ENCODE data around the gene IL2RA. TPM values are rescaled to one million over a fixed set of nuclear protein-coding genes. Genes with fewer than 3 reads are reported as not detected.

IL2RA gene
- total RNA-seq, 2 experiments from 2014 or later: 437 to 446 TPM

- Mint-ChIP-seq H3K27me3 (peaks cover 5% of the 10 kb centered on the region), H3K27ac (no peak overlapping the region), H3K4me1 (peaks cover 7% of the 10 kb centered on the region), H3K9me3 (no peaks in the 10 kb centered on the region), H3K36me3 (ENCODE audit: low read depth) (no peaks in the 10 kb centered on the region), H3K4me3 (no peak overlapping the region)
- DNase-seq: no peak
- CTCF ChIA-PET: no interaction called here
- POLR2A ChIA-PET: no interaction called here
Observed at GRCh38 chr10:5981529-5981928, 80.6 kb downstream of the IL2RA start.

DNA sequence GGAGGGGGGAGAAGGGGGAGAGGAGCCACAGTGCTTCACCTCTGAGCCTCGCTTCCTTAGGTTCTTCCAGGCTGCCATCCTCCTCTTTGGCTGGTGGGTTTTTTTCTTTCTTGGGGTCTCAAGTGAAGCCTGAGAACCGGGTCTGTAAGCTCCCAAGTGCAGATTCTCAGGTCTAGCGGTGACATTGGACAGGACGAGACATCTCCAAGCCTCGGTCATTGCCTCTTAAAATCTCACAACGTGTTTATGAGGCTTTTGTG is 84.0 kb downstream of the IL2RA start:
- Mint-ChIP-seq H3K27ac (peak overlapping the region; percentile 92), H3K27me3 (no peaks in the 10 kb centered on the region), H3K36me3 (ENCODE audit: low read depth) (peaks cover 7% of the 10 kb centered on the region), H3K4me1 (peaks cover 26% of the 10 kb centered on the region), H3K4me3 (peak overlapping the region; percentile 91), H3K9me3 (no peaks in the 10 kb centered on the region)
- CTCF ChIA-PET: interaction anchor here (0.7 to 3.4 kb wide), 7 partner anchors 10 to 191 kb away, joined by 3 to 15 read pairs (median 4); no protein-coding TSS in a partner anchor
- DNase-seq: no peak
- POLR2A ChIA-PET: interaction anchor here (0.8 to 4.0 kb wide), 7 partner anchors 11 to 168 kb away, joined by 3 to 31 read pairs (median 6); partner anchors contain the start of genes ANKRD16, FBH1 and GDI2

DNA sequence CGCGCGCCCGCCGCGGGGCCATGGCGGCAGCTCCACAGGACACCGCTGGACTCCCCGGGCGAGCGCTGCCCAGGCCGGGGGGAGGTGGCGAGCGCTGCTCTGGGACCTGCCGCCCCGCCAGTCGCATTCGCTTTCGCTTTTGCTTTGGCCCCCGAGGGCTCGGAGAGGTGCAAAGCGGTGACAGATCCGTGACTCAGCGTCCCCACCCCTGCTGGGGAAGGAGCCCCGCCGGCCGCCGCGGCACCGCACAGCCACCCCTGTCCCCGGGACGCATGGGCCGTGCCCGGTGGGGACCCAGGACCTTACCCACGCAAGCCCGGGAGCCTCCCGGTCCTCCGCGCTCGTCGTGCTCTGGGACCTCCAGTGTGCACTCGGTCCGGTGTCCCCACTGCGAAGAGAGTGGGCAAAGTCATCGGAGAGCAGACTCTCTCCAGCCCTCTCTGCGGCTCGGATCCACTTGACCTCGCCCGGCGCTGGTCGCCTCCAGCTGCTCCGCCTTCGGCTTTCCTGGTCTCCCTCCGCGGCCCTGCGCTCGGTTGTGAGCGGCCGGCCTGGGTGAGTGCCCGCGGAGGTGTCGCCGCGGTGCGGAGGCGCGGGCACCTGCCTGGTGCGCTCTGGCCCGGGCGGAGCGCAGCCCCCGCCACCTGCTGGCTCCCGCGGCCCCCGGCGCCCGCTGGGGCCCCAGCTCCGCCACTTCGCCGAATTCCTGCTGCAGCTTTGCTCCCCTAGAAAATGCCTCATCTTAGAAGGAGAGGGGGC is 84.5 kb downstream of the IL2RA start, which contains the start of gene IL15RA:
TSS of gene IL15RA (minus strand) at position 73 of the 759 bp plus-strand sequence. CDS start at position 22, 51 bp downstream.
- POLR2A ChIA-PET: interaction anchor here (0.7 to 4.0 kb wide), 23 partner anchors 11 to 1940 kb away, joined by 3 to 31 read pairs (median 4); partner anchors contain the start of genes ANKRD16, FBH1, GDI2 and IL2RA
- CTCF ChIA-PET: interaction anchor here (0.7 to 3.4 kb wide), 8 partner anchors 10 to 191 kb away, joined by 3 to 15 read pairs (median 4); partner anchors contain the start of genes ANKRD16 and FBH1
- peak; percentile 91 for DNase-seq
- peak within 1 kb of the TSS; percentile 91 for H3K4me3 Mint-ChIP-seq
- H3K9me3 Mint-ChIP-seq: no peaks in the 10 kb centered on the region
- H3K27ac Mint-ChIP-seq: peak within 1 kb of the TSS; percentile 95
- no peaks in the 10 kb centered on the region for H3K27me3 Mint-ChIP-seq
- peaks cover 30% of the 10 kb centered on the region for H3K4me1 Mint-ChIP-seq
- H3K36me3 Mint-ChIP-seq (ENCODE audit: low read depth): peaks cover 12% of the 10 kb centered on the region

GRCh38 chr10:5976512-5977470 is 85.4 kb downstream of the IL2RA start:
- Mint-ChIP-seq H3K36me3 (ENCODE audit: low read depth) (peaks cover 14% of the 10 kb centered on the region), H3K4me1 (peaks cover 36% of the 10 kb centered on the region), H3K27me3 (no peaks in the 10 kb centered on the region), H3K9me3 (no peaks in the 10 kb centered on the region), H3K27ac (peak overlapping the region; percentile 95), H3K4me3 (peak overlapping the region; percentile 91)
- ChIA-PET CTCF (interaction anchor here (0.6 to 3.4 kb wide), 11 partner anchors 22 to 425 kb away, joined by 3 to 15 read pairs (median 5); partner anchors contain the start of genes ANKRD16 and FBH1), POLR2A (interaction anchor here (0.5 to 4.0 kb wide), 31 partner anchors 9 to 1939 kb away, joined by 3 to 31 read pairs (median 4); partner anchors contain the start of genes ANKRD16, FBH1, GDI2 and IL2RA)
- DNase-seq: peak; percentile 61

GRCh38 chr10:5975641-5976473 is 86.3 kb downstream of the IL2RA start:
- Mint-ChIP-seq H3K4me3 (peak overlapping the region; percentile 91), H3K36me3 (ENCODE audit: low read depth) (peaks cover 14% of the 10 kb centered on the region), H3K27me3 (no peaks in the 10 kb centered on the region), H3K27ac (peak overlapping the region; percentile 95), H3K4me1 (peaks cover 45% of the 10 kb centered on the region), H3K9me3 (no peaks in the 10 kb centered on the region)
- ChIA-PET CTCF (interaction anchor here (0.9 to 3.4 kb wide), 9 partner anchors 39 to 426 kb away, joined by 3 to 15 read pairs (median 5); partner anchors contain the start of genes ANKRD16 and FBH1), POLR2A (interaction anchor here (0.6 to 4.0 kb wide), 22 partner anchors 8 to 291 kb away, joined by 3 to 31 read pairs (median 4); partner anchors contain the start of genes ANKRD16, FBH1, GDI2 and IL2RA)
- peak; percentile 67 for DNase-seq

- Mint-ChIP-seq H3K27ac (no peak overlapping the region), H3K4me1 (peaks cover 59% of the 10 kb centered on the region), H3K9me3 (no peaks in the 10 kb centered on the region), H3K27me3 (no peaks in the 10 kb centered on the region), H3K36me3 (ENCODE audit: low read depth) (peaks cover 31% of the 10 kb centered on the region), H3K4me3 (no peak overlapping the region)
- ChIA-PET CTCF (no interaction called here), POLR2A (interaction anchor here (0.6 kb wide), 1 partner anchor 466 kb away, joined by 3 read pairs; no protein-coding TSS in a partner anchor)
- DNase-seq: no peak
Observed at GRCh38 chr10:5973069-5973468, 89.1 kb downstream of the IL2RA start.

- peaks cover 38% of the 10 kb centered on the region for H3K36me3 Mint-ChIP-seq (ENCODE audit: low read depth)
- no peaks in the 10 kb centered on the region for H3K27me3 Mint-ChIP-seq
- peaks cover 59% of the 10 kb centered on the region for H3K4me1 Mint-ChIP-seq
- DNase-seq: no peak
- peak overlapping the region; percentile 60 for H3K4me3 Mint-ChIP-seq
- POLR2A ChIA-PET: interaction anchor here (0.9 to 1.8 kb wide), 5 partner anchors 38 to 161 kb away, joined by 3 to 5 read pairs (median 4); partner anchors contain the start of gene GDI2
- CTCF ChIA-PET: interaction anchor here (1.5 to 2.6 kb wide), 2 partner anchors 115 to 287 kb away, joined by 3 to 12 read pairs; partner anchors contain the start of gene TASOR2
- no peaks in the 10 kb centered on the region for H3K9me3 Mint-ChIP-seq
- H3K27ac Mint-ChIP-seq: peak overlapping the region; percentile 84
Observed at GRCh38 chr10:5971886-5972285, 90.3 kb downstream of the IL2RA start.

- H3K27ac Mint-ChIP-seq: peak overlapping the region; percentile 84
- peak overlapping the region; percentile 60 for H3K4me3 Mint-ChIP-seq
- peaks cover 59% of the 10 kb centered on the region for H3K4me1 Mint-ChIP-seq
- DNase-seq: peak; percentile 62
- no peaks in the 10 kb centered on the region for H3K9me3 Mint-ChIP-seq
- ChIA-PET CTCF (interaction anchor here (1.5 to 2.6 kb wide), 2 partner anchors 116 to 287 kb away, joined by 3 to 12 read pairs; partner anchors contain the start of gene TASOR2), POLR2A (interaction anchor here (0.9 to 1.8 kb wide), 8 partner anchors 39 to 160 kb away, joined by 3 to 6 read pairs (median 4); partner anchors contain the start of genes ANKRD16, FBH1 and GDI2)
- H3K36me3 Mint-ChIP-seq (ENCODE audit: low read depth): peaks cover 38% of the 10 kb centered on the region
- no peaks in the 10 kb centered on the region for H3K27me3 Mint-ChIP-seq
Observed at GRCh38 chr10:5971315-5971832, 90.8 kb downstream of the IL2RA start.

GRCh38 chr10:5970527-5970926 is 91.6 kb downstream of the IL2RA start:
- POLR2A ChIA-PET: interaction anchor here (1.0 to 1.8 kb wide), 5 partner anchors 68 to 159 kb away, joined by 3 to 6 read pairs (median 5); partner anchors contain the start of genes ANKRD16, FBH1 and GDI2
- H3K27ac Mint-ChIP-seq: peak overlapping the region; percentile 84
- H3K27me3 Mint-ChIP-seq: no peaks in the 10 kb centered on the region
- H3K4me3 Mint-ChIP-seq: peak overlapping the region; percentile 60
- CTCF ChIA-PET: interaction anchor here (2.6 kb wide), 1 partner anchor 116 kb away, joined by 12 read pairs; no protein-coding TSS in a partner anchor
- no peak for DNase-seq
- peaks cover 53% of the 10 kb centered on the region for H3K4me1 Mint-ChIP-seq
- no peaks in the 10 kb centered on the region for H3K9me3 Mint-ChIP-seq
- H3K36me3 Mint-ChIP-seq (ENCODE audit: low read depth): peaks cover 38% of the 10 kb centered on the region

GRCh38 chr10:5970066-5970465 is 92.1 kb downstream of the IL2RA start:
- Mint-ChIP-seq H3K27ac (peak overlapping the region; percentile 37), H3K4me1 (peaks cover 49% of the 10 kb centered on the region)

More at GRCh38 chr10:5970066-5970465, 92.1 kb downstream of the IL2RA start:
- Mint-ChIP-seq H3K36me3 (ENCODE audit: low read depth) (peaks cover 39% of the 10 kb centered on the region), H3K27me3 (no peaks in the 10 kb centered on the region), H3K4me3 (no peak overlapping the region), H3K9me3 (no peaks in the 10 kb centered on the region)
- no peak for DNase-seq
- POLR2A ChIA-PET: interaction anchor here (1.2 to 1.8 kb wide), 3 partner anchors 80 to 156 kb away, joined by 3 to 6 read pairs (median 5); partner anchors contain the start of genes ANKRD16, FBH1 and GDI2
- CTCF ChIA-PET: interaction anchor here (2.6 kb wide), 1 partner anchor 117 kb away, joined by 12 read pairs; no protein-coding TSS in a partner anchor
